ENCODE data around the gene FAM200A. TPM values are rescaled to one million over a fixed set of nuclear protein-coding genes. Genes with fewer than 3 reads are reported as not detected.

FAM200A gene
- total RNA-seq, 1 experiment from 2014 or later = 4.7 TPM

GRCh38 chr7:99499721-99500636, 51.9 kb downstream of the FAM200A start, which contains the start of gene ZNF394 (continued):
- TF ChIP-seq REST (IDR thresholded peaks at IDR 0.05; ENCODE audit: low read depth) (no peak), EGR1 (IDR thresholded peaks at IDR 0.05; ENCODE audit: low read depth) (no peak)

GRCh38 chr7:99499371-99499720, 52.6 kb downstream of the FAM200A start:
- Histone ChIP-seq H3K4me1 (ENCODE audit: control insufficient read depth in 1 of 2, insufficient read depth in 2 of 2, low read length in 2 of 2) (peaks cover 14 to 22% of the 10 kb centered on the region in 2 experiments), H3K27me3 (ENCODE audit: insufficient read depth, low read length) (no peaks in the 10 kb centered on the region), H3K4me2 (ENCODE audit: low read length) (peak overlapping the region; percentile 84), H3K4me3 (replicated peaks in 1 of 2; ENCODE audit: low read depth in 1 of 2, low read length in 2 of 2) (peak overlapping the region; percentile 85 to 92), H4K20me1 (ENCODE audit: insufficient read depth) (no peaks in the 10 kb centered on the region), H2AFZ (ENCODE audit: low read depth, low read length, poor library complexity, severe bottlenecking) (no peak overlapping the region), H3K27ac (ENCODE audit: low read depth, low read length) (peak overlapping the region; percentile 74), H3K79me2 (ENCODE audit: insufficient read depth, low read length) (peaks cover 50% of the 10 kb centered on the region), H3K36me3 (ENCODE audit: control insufficient read depth in 1 of 2, insufficient read depth in 2 of 2, low read length in 2 of 2) (peaks cover 11 to 13% of the 10 kb centered on the region in 2 experiments), H3K9me3 (ENCODE audit: control insufficient read depth in 1 of 2, insufficient read depth in 1 of 2, low read depth in 1 of 2, low read length in 2 of 2) (peaks cover 0 to 4% of the 10 kb centered on the region in 2 experiments; a peak in 1 of 4 replicates), H3K9ac (ENCODE audit: low read length) (peak overlapping the region; percentile 85), H3K9me2 (ENCODE audit: insufficient read depth) (no peaks in the 10 kb centered on the region)
- intact Hi-C loops (cut with micrococcal nuclease) = no loop called here
- ChIA-PET POLR2A (interaction anchor here (1.2 kb wide), 1 partner anchor 26 kb away, joined by 4 read pairs; no protein-coding TSS in a partner anchor), RAD21 (ENCODE audit: low non-redundant PET in 1 of 2, low total read pairs in 2 of 2, uncharacterized antibody in 2 of 2, unreplicated experiment in 2 of 2) (no interaction called here), CTCF (no interaction called here)
- no TSS peak for BruUV-seq (replicated peaks)
- ATAC-seq = peak; percentile 1
- DNase-seq (ENCODE audit: low read depth, low spot score) = no peak
- TF ChIP-seq EGR1 (IDR thresholded peaks at IDR 0.05; ENCODE audit: low read depth) (no peak), REST (IDR thresholded peaks at IDR 0.05; ENCODE audit: low read depth) (no peak), ZFX (IDR thresholded peaks at IDR 0.05) (no peak), ATF3 (IDR thresholded peaks at IDR 0.05) (no peak), ZBTB33 (IDR thresholded peaks at IDR 0.05; ENCODE audit: extremely low read depth, insufficient replicate concordance, low read length) (no peak), POLR2AphosphoS5 (IDR thresholded peaks at IDR 0.05; ENCODE audit: low read depth, low read length) (no peak), POLR2A (IDR thresholded peaks at IDR 0.05; ENCODE audit: borderline replicate concordance, extremely low read depth, insufficient read depth, insufficient read length) (no peak), CTCF (IDR thresholded peaks at IDR 0.05 in 2 of 3, conservative IDR thresholded peaks at IDR 0.05 in 1 of 3; ENCODE audit: borderline replicate concordance in 1 of 3, insufficient read depth in 1 of 3, low read depth in 2 of 3, low read length in 2 of 3) (no peak), YY1 (IDR thresholded peaks at IDR 0.05; ENCODE audit: extremely low read depth, insufficient replicate concordance, low read depth, low read length) (no peak)

Measured in HCT116 (cell line).